Duodenal mucosa (tissue), 2 donors: ENCODE data around the gene IL13.

ENCODE experiments used
- H3K27ac ChIP-seq: one replicate; pipeline ENCODE4 v1.7.0; 2013; ENCODE audit warnings: low read depth, low read length
- H3K27me3 ChIP-seq, 2 donors: one replicate each; pipeline ENCODE4 v1.7.0; 2013; ENCODE audit warnings: low read length in 2 of 2, control low read depth in 1 of 2; ENCODE audit not compliant: insufficient read depth in 2 of 2, control insufficient read depth in 1 of 2
- H3K36me3 ChIP-seq, 2 donors: one replicate each; pipeline ENCODE4 v1.7.0; 2013; ENCODE audit warnings: low read length in 2 of 2, control low read depth in 1 of 2; ENCODE audit not compliant: insufficient read depth in 2 of 2, control insufficient read depth in 1 of 2
- H3K4me1 ChIP-seq, 2 donors: one replicate each; pipeline ENCODE4 v1.7.0; 2013; ENCODE audit warnings: low read length in 2 of 2, control low read depth in 1 of 2; ENCODE audit not compliant: insufficient read depth in 2 of 2, control insufficient read depth in 1 of 2
- H3K4me3 ChIP-seq, 2 donors: one replicate each; pipeline ENCODE4 v1.7.0; 2013; ENCODE audit warnings: low read length in 2 of 2, low read depth in 1 of 2
- H3K9ac ChIP-seq, 2 donors: one replicate each; pipeline ENCODE4 v1.7.0; 2013; ENCODE audit warnings: low read length in 2 of 2, low read depth in 1 of 2
- H3K9me3 ChIP-seq, 2 donors: one replicate each; pipeline ENCODE4 v1.7.0; 2013; ENCODE audit warnings: low read length in 2 of 2, control low read depth in 1 of 2; ENCODE audit not compliant: control insufficient read depth in 1 of 2

IL13 gene

DNA sequence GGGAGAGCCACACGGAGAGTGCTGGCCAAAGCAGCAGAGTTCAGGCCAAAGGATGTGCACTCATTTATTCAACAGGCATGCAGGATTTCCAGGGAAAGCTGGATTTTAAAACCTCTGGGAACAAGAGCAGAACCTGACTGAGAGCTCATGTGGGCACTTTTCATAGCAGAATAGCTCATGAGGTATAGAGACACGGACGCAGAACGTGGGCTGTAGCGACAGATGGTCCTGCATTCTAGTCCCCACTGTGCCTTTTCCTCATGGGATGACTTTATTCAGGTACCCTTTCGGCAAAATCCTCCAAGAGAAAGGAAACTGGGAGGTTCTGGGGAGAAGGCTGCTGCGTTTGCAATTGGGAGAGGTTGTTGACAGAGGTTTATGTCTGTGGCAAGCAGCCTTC is 21.2 kb downstream of the IL13 start:
- Histone ChIP-seq H3K9ac (no peak overlapping the region), H3K27me3 (no peaks in the 10 kb centered on the region), H3K36me3 (no peaks in the 10 kb centered on the region), H3K4me3 (no peak overlapping the region), H3K9me3 (no peaks in the 10 kb centered on the region), H3K4me1 (peaks cover 9 to 15% of the 10 kb centered on the region in 2 donors), H3K27ac (no peak overlapping the region)

DNA sequence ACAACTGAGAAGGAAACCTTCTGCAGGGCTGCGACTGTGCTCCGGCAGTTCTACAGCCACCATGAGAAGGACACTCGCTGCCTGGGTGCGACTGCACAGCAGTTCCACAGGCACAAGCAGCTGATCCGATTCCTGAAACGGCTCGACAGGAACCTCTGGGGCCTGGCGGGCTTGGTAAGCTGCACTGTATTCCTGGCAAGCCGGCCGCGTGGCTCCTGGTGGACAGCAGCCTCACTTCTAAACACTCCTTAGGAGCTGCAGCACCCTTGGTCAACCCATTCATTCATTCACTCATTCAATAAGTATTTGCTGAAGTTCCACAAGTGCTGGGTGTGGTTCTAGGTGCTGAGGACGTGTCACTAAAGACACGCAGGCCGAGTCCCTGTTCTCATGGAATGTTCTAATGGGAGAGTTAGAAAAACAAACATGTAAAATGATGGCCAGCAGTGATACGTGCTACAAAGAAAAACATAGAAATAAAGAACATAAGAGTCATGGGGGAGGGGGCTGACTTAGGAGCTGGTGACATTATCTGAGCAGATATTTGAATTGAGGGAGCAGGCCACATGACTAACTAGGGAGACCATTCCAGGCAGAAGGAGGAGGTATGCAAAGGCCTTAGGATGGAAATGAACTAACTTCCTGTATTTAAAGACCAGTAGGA is 21.9 kb downstream of the IL13 start:
- no peak overlapping the region for H3K9ac ChIP-seq

DNA sequence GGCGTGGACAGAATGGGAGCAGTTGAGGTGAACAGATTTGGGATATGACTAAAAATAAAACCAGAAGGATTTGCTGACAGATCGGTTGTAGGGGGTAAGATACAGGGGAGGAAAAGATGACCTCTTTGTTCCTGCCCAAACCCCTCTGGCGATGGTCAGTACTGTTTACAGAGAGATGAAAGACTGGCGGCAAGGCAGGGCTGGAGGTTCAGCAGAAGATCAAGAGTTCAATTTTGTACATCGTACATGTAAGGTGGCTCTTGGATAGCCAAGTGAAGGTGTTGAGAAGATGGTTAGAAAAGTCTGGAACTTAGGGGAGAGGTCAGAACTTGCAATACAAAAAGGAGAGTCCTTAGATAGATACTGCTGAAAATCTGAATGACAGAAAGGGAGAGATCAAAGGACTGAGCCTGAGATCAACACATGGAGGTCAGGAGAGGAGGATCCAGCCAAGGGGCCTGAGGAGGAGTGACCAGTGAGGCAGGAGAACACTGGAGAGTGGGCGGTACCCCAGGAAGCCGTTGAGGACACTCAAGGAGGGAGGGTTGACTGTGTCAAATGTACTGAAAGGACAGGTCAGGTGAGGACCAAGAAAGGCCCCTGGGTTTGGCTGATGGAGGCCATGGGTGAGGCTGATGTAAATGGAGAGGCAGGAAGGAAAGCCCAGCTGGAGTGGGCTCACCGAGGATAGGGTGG is 23.0 kb downstream of the IL13 start:
- no peak overlapping the region for H3K27ac ChIP-seq
- no peak overlapping the region for H3K4me3 ChIP-seq
- no peaks in the 10 kb centered on the region for H3K27me3 ChIP-seq
- H3K36me3 ChIP-seq, result no peaks in the 10 kb centered on the region
- no peak overlapping the region for H3K9ac ChIP-seq
- H3K4me1 ChIP-seq, result peaks cover 8 to 9% of the 10 kb centered on the region in 2 donors
- H3K9me3 ChIP-seq, result no peaks in the 10 kb centered on the region

More for the DNA sequence above, 21.9 kb downstream of the IL13 start:
- Histone ChIP-seq H3K4me3 (no peak overlapping the region), H3K36me3 (no peaks in the 10 kb centered on the region), H3K9me3 (no peaks in the 10 kb centered on the region), H3K4me1 (peaks cover 8 to 9% of the 10 kb centered on the region in 2 donors), H3K27me3 (no peaks in the 10 kb centered on the region), H3K27ac (no peak overlapping the region)

DNA sequence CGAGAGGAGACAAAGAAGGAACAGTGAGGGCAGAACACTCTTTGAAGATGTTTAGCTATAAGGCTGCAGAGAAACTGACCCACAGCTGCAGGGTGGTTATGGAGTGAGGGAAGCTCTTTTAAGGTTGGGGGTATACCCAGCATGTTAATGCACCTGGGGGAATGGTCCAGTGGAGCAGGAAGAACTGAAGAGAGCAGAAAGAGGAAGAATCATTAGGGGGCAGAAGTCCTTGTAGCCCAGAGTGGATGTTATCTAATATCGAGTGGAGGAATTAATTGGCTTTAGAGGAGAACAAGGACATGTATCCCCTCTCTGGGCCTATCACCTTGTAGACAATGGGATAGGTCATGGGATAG is 23.5 kb downstream of the IL13 start:
- no peak overlapping the region for H3K27ac ChIP-seq
- H3K27me3 ChIP-seq, result no peaks in the 10 kb centered on the region
- H3K4me1 ChIP-seq, result peaks cover 8 to 9% of the 10 kb centered on the region in 2 donors
- no peaks in the 10 kb centered on the region for H3K36me3 ChIP-seq
- no peaks in the 10 kb centered on the region for H3K9me3 ChIP-seq
- H3K4me3 ChIP-seq, result no peak overlapping the region
- no peak overlapping the region for H3K9ac ChIP-seq

DNA sequence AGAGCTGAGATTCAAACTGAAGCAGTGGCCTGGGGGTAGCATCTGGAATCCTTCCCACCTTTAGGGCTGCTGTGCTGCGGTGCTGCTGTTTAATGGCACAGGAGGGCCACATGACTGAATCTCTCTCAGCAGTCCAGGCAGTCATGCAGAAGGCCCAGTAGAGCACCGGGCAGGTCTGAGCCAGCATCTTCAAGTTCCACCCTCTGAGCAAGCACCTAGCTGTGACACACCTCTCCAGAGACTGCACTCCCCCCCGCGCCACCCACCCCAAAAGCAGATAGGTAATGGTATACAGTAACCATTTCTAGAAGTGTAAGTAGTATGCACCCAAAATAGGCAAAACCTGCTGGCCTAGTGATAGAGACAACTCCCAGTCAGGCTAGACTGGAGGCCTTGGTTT is 24.0 kb downstream of the IL13 start:
- H3K27me3 ChIP-seq, result no peaks in the 10 kb centered on the region
- no peaks in the 10 kb centered on the region for H3K9me3 ChIP-seq
- no peak overlapping the region for H3K9ac ChIP-seq
- no peak overlapping the region for H3K27ac ChIP-seq
- H3K4me3 ChIP-seq, result no peak overlapping the region
- H3K36me3 ChIP-seq, result no peaks in the 10 kb centered on the region
- H3K4me1 ChIP-seq, result peaks cover 4 to 7% of the 10 kb centered on the region in 2 donors

DNA sequence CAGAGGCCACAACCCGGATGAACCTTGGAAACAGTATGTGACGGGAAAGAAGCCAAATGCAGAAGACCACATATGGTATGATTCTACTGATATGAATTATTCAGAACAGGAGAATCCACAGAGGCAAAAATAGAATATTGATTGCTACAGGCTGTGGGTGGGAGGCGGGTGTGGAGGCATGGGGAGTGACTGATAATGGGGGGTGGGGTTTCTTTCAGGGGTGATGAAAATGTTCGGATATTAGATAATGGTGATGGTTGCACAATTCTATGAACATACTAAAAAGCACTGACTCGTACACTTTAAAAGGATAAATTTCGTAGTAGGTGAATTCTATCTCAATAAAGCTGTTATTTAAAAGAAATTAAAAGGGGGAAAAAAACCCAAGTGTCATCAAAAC is 26.5 kb downstream of the IL13 start:
- Histone ChIP-seq H3K4me1 (no peaks in the 10 kb centered on the region), H3K36me3 (no peaks in the 10 kb centered on the region), H3K9ac (no peak overlapping the region), H3K27ac (no peak overlapping the region), H3K4me3 (no peak overlapping the region), H3K9me3 (no peaks in the 10 kb centered on the region), H3K27me3 (no peaks in the 10 kb centered on the region)

DNA sequence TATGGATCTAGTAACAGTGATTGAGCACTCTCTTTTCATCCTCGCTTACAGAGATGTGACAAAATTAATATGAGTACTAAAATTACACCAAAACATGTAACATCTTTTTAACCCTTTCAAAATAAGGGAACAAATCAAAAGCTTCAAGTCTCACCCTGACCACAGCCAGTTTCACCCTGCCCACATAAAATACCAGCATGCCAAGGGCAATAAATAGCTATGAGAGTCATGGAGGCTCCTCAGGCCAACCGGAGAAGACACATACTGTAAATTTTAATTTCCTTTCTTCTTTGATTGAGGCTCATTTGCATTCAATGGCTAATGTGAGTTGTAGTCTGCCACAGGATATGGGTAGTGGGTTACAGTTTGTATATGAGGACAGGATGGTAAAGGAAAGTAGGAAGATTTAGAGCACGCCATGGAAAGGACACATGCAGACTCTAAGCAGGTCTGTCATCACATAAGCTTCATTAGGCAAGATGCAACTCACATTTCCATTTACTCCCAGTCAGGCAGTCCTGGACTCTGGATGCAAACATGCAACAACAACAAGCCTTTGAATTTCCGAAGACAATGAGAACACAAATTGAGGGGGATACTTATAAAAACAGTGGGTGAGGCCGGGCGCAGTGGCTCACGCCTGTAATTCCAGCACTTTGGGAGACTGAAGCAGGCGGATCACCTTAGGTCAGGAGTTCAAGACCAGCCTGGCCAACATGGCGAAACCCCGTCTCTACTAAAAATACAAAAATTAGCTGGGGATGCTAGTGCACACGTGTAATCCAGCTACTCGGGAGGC is 27.1 kb downstream of the IL13 start:
- no peak overlapping the region for H3K27ac ChIP-seq
- H3K36me3 ChIP-seq, result no peaks in the 10 kb centered on the region
- no peaks in the 10 kb centered on the region for H3K27me3 ChIP-seq
- no peaks in the 10 kb centered on the region for H3K4me1 ChIP-seq
- H3K9ac ChIP-seq, result no peak overlapping the region
- H3K4me3 ChIP-seq, result no peak overlapping the region
- H3K9me3 ChIP-seq, result no peaks in the 10 kb centered on the region

DNA sequence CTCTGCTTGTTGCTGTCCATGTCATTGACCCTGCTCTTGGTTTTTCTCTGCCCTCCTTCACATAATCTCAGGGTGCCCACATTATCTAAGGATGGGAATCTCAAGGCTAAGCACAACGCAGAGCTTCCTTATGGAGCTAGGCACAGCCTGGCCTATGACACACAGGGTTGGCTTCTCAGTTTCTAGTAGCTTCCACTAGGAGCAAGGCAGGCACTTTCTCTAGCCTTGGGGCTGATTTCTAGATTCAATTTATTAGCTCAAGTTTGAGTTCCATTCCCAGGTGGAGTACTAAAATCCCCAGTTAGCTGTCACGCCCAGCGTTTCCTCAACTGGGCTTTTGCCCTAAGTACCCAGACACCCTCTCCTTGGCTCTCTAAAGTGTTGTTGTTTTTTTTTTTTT is 28.2 kb downstream of the IL13 start:
- Histone ChIP-seq H3K4me1 (no peaks in the 10 kb centered on the region), H3K27ac (no peak overlapping the region), H3K27me3 (no peaks in the 10 kb centered on the region), H3K36me3 (no peaks in the 10 kb centered on the region), H3K9ac (no peak overlapping the region), H3K9me3 (no peaks in the 10 kb centered on the region), H3K4me3 (no peak overlapping the region)

DNA sequence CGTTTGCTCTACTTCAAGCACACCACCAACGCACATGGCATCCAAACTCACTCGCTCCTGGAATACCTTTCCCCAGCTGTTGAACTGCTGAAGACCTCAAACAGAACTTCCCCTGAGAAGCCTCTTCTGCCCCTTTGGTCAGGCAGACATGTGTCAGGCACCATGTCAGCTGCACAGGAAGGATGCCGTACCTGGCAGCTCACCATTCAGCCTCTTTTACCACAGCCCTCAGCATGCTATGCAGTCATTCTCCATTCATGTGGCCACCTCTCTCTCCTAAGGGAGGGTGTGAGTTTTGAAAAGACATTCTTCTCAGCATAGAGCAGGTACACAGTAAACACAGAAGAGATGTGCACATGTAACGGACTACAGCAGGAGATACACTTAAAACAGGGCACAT is 30.0 kb downstream of the IL13 start:
- no peaks in the 10 kb centered on the region for H3K36me3 ChIP-seq
- no peak overlapping the region for H3K27ac ChIP-seq
- H3K9me3 ChIP-seq, result no peaks in the 10 kb centered on the region
- H3K9ac ChIP-seq, result no peak overlapping the region
- no peaks in the 10 kb centered on the region for H3K4me1 ChIP-seq
- H3K27me3 ChIP-seq, result no peaks in the 10 kb centered on the region
- no peak overlapping the region for H3K4me3 ChIP-seq
